Thyroid gland (tissue), 4 donors: ENCODE results near the gene ATP5PB.

Experiments used
- POLR2A ChIP-seq, 2 donors: fragments of 450-650 bp; IDR thresholded peaks; one replicate each; pipeline ENCODE4 v1.6.1; 2017; ENCODE audit warnings: antibody characterized with exemption in 2 of 2, mild to moderate bottlenecking in 2 of 2, moderate library complexity in 1 of 2
- TF ChIP-seq, protein P1 (sequence below), 6 experiments: fragments of 200-600 bp in 3 of 6; fragments of 450-650 bp in 3 of 6; sonication (generic) in 3 of 6; IDR thresholded peaks; one replicate each; pipeline ENCODE4 v1.5.1; 2016 to 2019; ENCODE audit warnings: antibody characterized with exemption in 6 of 6, mild to moderate bottlenecking in 2 of 6, inconsistent platforms in 1 of 6, moderate library complexity in 1 of 6

DNA sequence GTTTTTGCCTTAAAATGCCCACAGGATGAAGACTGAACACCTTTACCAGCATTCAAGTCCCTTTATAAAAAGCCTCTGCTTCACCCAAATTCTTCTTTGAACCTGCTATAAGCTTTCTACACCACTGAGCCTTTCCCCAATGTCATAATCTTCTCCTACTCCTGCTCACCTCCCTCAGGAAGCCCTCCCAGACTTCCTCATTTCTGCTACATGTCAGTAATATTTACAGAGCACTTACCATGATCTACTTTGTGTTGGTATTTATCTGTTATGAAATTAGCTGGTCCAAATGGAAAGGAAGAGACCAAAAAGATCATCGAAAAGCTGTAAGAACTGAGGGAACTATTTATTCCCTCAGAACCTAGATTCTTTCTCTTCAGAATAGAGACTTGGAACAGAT, 30.2 kb upstream of the ATP5PB start:
- TF ChIP-seq, protein P1, sequence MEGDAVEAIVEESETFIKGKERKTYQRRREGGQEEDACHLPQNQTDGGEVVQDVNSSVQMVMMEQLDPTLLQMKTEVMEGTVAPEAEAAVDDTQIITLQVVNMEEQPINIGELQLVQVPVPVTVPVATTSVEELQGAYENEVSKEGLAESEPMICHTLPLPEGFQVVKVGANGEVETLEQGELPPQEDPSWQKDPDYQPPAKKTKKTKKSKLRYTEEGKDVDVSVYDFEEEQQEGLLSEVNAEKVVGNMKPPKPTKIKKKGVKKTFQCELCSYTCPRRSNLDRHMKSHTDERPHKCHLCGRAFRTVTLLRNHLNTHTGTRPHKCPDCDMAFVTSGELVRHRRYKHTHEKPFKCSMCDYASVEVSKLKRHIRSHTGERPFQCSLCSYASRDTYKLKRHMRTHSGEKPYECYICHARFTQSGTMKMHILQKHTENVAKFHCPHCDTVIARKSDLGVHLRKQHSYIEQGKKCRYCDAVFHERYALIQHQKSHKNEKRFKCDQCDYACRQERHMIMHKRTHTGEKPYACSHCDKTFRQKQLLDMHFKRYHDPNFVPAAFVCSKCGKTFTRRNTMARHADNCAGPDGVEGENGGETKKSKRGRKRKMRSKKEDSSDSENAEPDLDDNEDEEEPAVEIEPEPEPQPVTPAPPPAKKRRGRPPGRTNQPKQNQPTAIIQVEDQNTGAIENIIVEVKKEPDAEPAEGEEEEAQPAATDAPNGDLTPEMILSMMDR (IDR thresholded peaks at IDR 0.05), result no peak
- no peak for TF ChIP-seq POLR2A (IDR thresholded peaks at IDR 0.05)
